Measurements from ENCODE around the gene SCN10A. TPM values are rescaled to one million over a fixed set of nuclear protein-coding genes. Genes with fewer than 3 reads are reported as not detected.

SCN10A gene
- polyA plus RNA-seq, 1 of the 3 experiments (the other 2 are of a cell fraction), result not detected

- TF ChIP-seq SIN3A (IDR thresholded peaks at IDR 0.05; ENCODE audit: borderline replicate concordance, low read depth, low read length) (no peak), POLR2AphosphoS5 (IDR thresholded peaks at IDR 0.05; ENCODE audit: low read depth, low read length) (no peak), PBX3 (IDR thresholded peaks at IDR 0.05) (no peak), YY1 (IDR thresholded peaks at IDR 0.05; ENCODE audit: low read depth) (no peak), CTCF (IDR thresholded peaks at IDR 0.05) (no peak), ELF1 (IDR thresholded peaks at IDR 0.05) (no peak)
- Histone ChIP-seq H3K4me1 (ENCODE audit: control insufficient read depth in 1 of 2, insufficient read depth in 2 of 2, low read depth in 1 of 2, low read length in 1 of 2) (no peaks in the 10 kb centered on the region), H3K9ac (no peak overlapping the region), H3K79me2 (ENCODE audit: insufficient read depth) (no peaks in the 10 kb centered on the region), H3K9me2 (no peaks in the 10 kb centered on the region), H3K27ac (ENCODE audit: low read depth in 2 of 2, low read length in 1 of 2) (no peak overlapping the region), H3K36me3 (replicated peaks in 1 of 2; ENCODE audit: control insufficient read depth in 1 of 2, insufficient read depth in 2 of 2, low read length in 1 of 2) (no peaks in the 10 kb centered on the region), H3K4me2 (no peak overlapping the region), H3K27me3 (ENCODE audit: insufficient read depth) (no peaks in the 10 kb centered on the region), H3K9me3 (no peaks in the 10 kb centered on the region), H2AFZ (ENCODE audit: low read depth) (no peak overlapping the region), H3F3A (replicated peaks; ENCODE audit: insufficient read depth) (no peaks in the 10 kb centered on the region), H4K20me1 (ENCODE audit: insufficient read depth) (no peaks in the 10 kb centered on the region), H3K4me3 (ENCODE audit: low read depth in 2 of 2, low read length in 1 of 2) (no peak overlapping the region)
- ChIA-PET CTCF (interaction anchor here (1.3 kb wide), 1 partner anchor 12 kb away, joined by 3 read pairs; no protein-coding TSS in a partner anchor), POLR2A (no interaction called here)
- DNase-seq, result no peak
- WGBS (ENCODE audit: low lambda C conversion rate), result 39% methylated on average over 2 of the region's 2 CpGs
These were observed 102.9 kb downstream of the SCN10A start for GRCh38 chr3:38713121-38713520.

GRCh38 chr3:38711321-38711720, 104.7 kb downstream of the SCN10A start:
- no peak for DNase-seq
- no peak overlapping the region for H3K9ac ChIP-seq
- no peak overlapping the region for H3K4me2 ChIP-seq
- H3F3A ChIP-seq (replicated peaks; ENCODE audit: insufficient read depth), result no peaks in the 10 kb centered on the region
- no peaks in the 10 kb centered on the region for H3K9me2 ChIP-seq
- H3K27ac ChIP-seq (ENCODE audit: low read depth in 2 of 2, low read length in 1 of 2), result no peak overlapping the region
- no peaks in the 10 kb centered on the region for H3K9me3 ChIP-seq
- no peaks in the 10 kb centered on the region for H3K4me1 ChIP-seq (ENCODE audit: control insufficient read depth in 1 of 2, insufficient read depth in 2 of 2, low read depth in 1 of 2, low read length in 1 of 2)
- no peak overlapping the region for H3K4me3 ChIP-seq (ENCODE audit: low read depth in 2 of 2, low read length in 1 of 2)
- ChIA-PET CTCF (interaction anchor here (1.3 kb wide), 1 partner anchor 9 kb away, joined by 3 read pairs; no protein-coding TSS in a partner anchor), POLR2A (no interaction called here)
- H3K79me2 ChIP-seq (ENCODE audit: insufficient read depth), result no peaks in the 10 kb centered on the region
- H3K36me3 ChIP-seq (replicated peaks in 1 of 2; ENCODE audit: control insufficient read depth in 1 of 2, insufficient read depth in 2 of 2, low read length in 1 of 2), result no peaks in the 10 kb centered on the region
- no peaks in the 10 kb centered on the region for H3K27me3 ChIP-seq (ENCODE audit: insufficient read depth)
- H2AFZ ChIP-seq (ENCODE audit: low read depth), result no peak overlapping the region
- no peaks in the 10 kb centered on the region for H4K20me1 ChIP-seq (ENCODE audit: insufficient read depth)
- TF ChIP-seq GATA2 (CRISPR knock-in tag; IDR thresholded peaks at IDR 0.05) (no peak), ELF1 (IDR thresholded peaks at IDR 0.05) (no peak), FOXJ3 (CRISPR knock-in tag; IDR thresholded peaks at IDR 0.05) (no peak), NRF1 (IDR thresholded peaks at IDR 0.05; ENCODE audit: low read depth, low read length) (no peak), JUND (IDR thresholded peaks at IDR 0.05) (no peak), EP300 (IDR thresholded peaks at IDR 0.05; ENCODE audit: borderline replicate concordance in 1 of 2, low read depth in 1 of 2, low read length in 1 of 2) (no peak), EZH2phosphoT487 (IDR thresholded peaks at IDR 0.05; ENCODE audit: borderline replicate concordance, low read depth) (no peak)

Data from SK-N-SH (cell line).